Activated B cell treated with CpG ODN at 0.5 μM for 24 hours (primary cell): ENCODE results near the gene TCERG1L. TPM values are rescaled to one million over a fixed set of nuclear protein-coding genes. Genes with fewer than 3 reads are reported as not detected.
"Not testable (repeated sequence)": the region's sequence is repeated elsewhere in the genome, so short reads cannot be mapped to it uniquely, and the experiment has no call there.

Source experiments
- ATAC-seq: fragments of 200-7000 bp; cut with Tn5 transposase; one replicate; pipeline ENCODE4 v1.10.0; 2021; ENCODE audit warnings: low read depth, mild to moderate bottlenecking, moderate library complexity
- CTCF ChIA-PET: fragments of 350-600 bp; sonication (Branson Sonifier 250); formaldehyde crosslinking; loops from one replicate; lab custom pipeline; 2021; ENCODE audit warnings: antibody characterized with exemption; lab: Charles Lee
- POLR2A ChIA-PET: fragments of 350-600 bp; sonication (Branson Sonifier 250); formaldehyde crosslinking; loops from one replicate; lab custom pipeline; 2021; ENCODE audit warnings: antibody characterized with exemption; lab: Charles Lee
- DNase-seq: peaks from one replicate; pipeline ENCODE4 v3.0.0; 2022
- H3K27ac Mint-ChIP-seq: one replicate; pipeline ENCODE4 v1.8.0; 2020; ENCODE audit warnings: mixed read lengths
- H3K27me3 Mint-ChIP-seq: one replicate; pipeline ENCODE4 v1.8.0; 2021; ENCODE audit warnings: mixed read lengths
- H3K36me3 Mint-ChIP-seq: one replicate; pipeline ENCODE4 v1.8.0; 2021; ENCODE audit warnings: low read depth, mixed read lengths
- H3K4me1 Mint-ChIP-seq: one replicate; pipeline ENCODE4 v1.8.0; 2021; ENCODE audit warnings: mixed read lengths
- H3K4me3 Mint-ChIP-seq: one replicate; pipeline ENCODE4 v1.8.0; 2020; ENCODE audit warnings: mild to moderate bottlenecking, mixed read lengths
- H3K9me3 Mint-ChIP-seq: one replicate; pipeline ENCODE4 v1.8.0; 2020; ENCODE audit warnings: mixed read lengths
- intact Hi-C: fragments of 100-400 bp; cut with micrococcal nuclease; formaldehyde crosslinking; loops from one replicate; pipeline ENCODE4 v1.15.1; 2024
- total RNA-seq: library from RNA; stranded (reverse); gene quantifications from 2 replicates; pipeline ENCODE4 v1.2.3, GENCODE V29; 2022
- TF ChIP-seq, protein P1 (sequence below): fragments of 200-600 bp; IDR thresholded peaks from one replicate; pipeline ENCODE4 v1.8.0; 2022; ENCODE audit warnings: antibody characterized with exemption, mild to moderate bottlenecking

TCERG1L gene
- total RNA-seq, 1 donor from 2014 or later, result not detected

DNA sequence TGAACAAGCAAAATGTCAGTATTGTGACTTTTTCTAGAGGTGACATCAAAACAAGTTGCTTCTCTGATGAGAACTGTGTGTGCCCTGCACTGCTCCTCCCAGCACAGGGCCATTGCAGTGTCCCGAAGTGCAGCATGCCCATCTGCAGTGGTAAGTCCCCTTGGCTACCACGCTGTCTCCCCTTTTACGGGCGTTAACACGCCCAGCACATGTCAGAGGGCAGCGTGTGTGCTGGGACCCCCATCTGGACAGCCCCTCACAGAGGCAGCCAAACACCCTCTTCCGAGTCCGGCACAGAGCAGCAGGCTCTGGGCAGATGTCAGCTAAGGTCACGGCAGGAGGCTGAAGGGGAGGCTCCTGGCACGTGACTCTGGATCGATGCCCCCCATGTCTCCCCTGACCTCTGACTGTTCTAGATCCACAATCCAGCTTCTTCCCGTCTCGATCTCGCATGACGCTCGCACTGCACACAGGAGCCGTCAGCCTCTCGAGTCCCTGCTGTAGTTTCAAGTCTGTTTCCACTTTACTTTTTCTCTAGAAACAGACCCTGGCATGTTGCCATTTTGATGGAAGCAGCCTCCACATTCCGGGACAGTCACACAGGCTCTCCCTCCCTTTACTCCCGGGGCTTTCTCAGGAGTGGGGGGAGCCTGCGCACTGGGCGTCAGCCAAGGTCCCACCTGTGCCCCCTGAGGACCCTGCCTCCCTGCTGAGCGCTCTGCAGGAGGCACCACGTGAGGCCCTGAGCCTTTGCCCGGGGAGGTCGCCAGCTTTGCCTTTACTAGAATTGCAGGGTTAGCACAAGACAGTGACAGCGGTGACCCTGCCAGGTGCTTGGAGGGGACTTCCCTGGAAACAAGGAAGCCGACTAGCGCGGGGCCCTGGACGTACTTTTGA, 133.8 kb downstream of the TCERG1L start:
- Mint-ChIP-seq H3K36me3 (no peaks in the 10 kb centered on the region), H3K9me3 (no peaks in the 10 kb centered on the region), H3K27ac (no peak overlapping the region), H3K27me3 (no peaks in the 10 kb centered on the region), H3K4me3 (no peak overlapping the region), H3K4me1 (no peaks in the 10 kb centered on the region)
- TF ChIP-seq, protein P1, sequence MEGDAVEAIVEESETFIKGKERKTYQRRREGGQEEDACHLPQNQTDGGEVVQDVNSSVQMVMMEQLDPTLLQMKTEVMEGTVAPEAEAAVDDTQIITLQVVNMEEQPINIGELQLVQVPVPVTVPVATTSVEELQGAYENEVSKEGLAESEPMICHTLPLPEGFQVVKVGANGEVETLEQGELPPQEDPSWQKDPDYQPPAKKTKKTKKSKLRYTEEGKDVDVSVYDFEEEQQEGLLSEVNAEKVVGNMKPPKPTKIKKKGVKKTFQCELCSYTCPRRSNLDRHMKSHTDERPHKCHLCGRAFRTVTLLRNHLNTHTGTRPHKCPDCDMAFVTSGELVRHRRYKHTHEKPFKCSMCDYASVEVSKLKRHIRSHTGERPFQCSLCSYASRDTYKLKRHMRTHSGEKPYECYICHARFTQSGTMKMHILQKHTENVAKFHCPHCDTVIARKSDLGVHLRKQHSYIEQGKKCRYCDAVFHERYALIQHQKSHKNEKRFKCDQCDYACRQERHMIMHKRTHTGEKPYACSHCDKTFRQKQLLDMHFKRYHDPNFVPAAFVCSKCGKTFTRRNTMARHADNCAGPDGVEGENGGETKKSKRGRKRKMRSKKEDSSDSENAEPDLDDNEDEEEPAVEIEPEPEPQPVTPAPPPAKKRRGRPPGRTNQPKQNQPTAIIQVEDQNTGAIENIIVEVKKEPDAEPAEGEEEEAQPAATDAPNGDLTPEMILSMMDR, result no peak
- CTCF ChIA-PET, result no interaction called here
- POLR2A ChIA-PET, result no interaction called here
- DNase-seq, result no peak
- intact Hi-C loops, result no loop called here
- ATAC-seq, result no peak

DNA sequence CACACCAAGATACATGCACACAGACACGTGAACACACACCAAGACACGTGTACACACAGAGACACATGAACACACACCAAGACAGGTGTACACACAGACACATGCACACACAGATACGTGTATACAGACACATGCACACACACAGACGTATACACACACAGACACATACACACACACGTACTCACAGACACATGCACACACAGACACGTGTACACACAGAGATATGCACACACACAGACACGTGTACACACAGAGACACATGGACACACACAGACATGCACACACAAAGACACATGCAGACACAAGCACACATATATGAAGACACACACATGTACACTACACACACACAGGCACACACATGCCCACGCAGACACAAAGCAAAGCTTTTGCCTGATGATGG, 134.6 kb downstream of the TCERG1L start:
- intact Hi-C loops, result no loop called here
- ATAC-seq, result no peak
- Mint-ChIP-seq H3K4me3 (no peak overlapping the region), H3K27ac (no peak overlapping the region), H3K9me3 (no peaks in the 10 kb centered on the region), H3K4me1 (no peaks in the 10 kb centered on the region), H3K27me3 (no peaks in the 10 kb centered on the region), H3K36me3 (no peaks in the 10 kb centered on the region)
- TF ChIP-seq, protein P1, result no peak
- ChIA-PET POLR2A (no interaction called here), CTCF (no interaction called here)
- no peak for DNase-seq

DNA sequence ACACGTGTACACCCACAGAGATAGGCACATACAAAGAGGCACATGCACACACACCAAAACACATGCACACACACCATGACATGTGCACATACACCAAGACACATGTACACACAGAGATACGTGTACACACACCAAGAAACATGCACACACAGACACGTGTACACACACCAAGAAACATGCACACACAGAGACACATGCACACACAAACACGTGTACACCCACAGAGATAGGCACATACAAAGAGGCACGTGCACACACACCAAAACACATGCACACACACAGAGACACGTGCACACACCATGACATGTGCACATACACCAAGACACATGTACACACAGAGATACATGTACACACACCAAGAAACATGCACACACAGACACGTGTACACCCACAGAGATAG, 135.2 kb downstream of the TCERG1L start:
- H3K27me3 Mint-ChIP-seq, H3K36me3 Mint-ChIP-seq, H3K4me3 Mint-ChIP-seq, CTCF ChIA-PET, H3K4me1 Mint-ChIP-seq, H3K9me3 Mint-ChIP-seq, intact Hi-C loops, POLR2A ChIA-PET, DNase-seq, ATAC-seq, H3K27ac Mint-ChIP-seq: not testable (repeated sequence)

DNA sequence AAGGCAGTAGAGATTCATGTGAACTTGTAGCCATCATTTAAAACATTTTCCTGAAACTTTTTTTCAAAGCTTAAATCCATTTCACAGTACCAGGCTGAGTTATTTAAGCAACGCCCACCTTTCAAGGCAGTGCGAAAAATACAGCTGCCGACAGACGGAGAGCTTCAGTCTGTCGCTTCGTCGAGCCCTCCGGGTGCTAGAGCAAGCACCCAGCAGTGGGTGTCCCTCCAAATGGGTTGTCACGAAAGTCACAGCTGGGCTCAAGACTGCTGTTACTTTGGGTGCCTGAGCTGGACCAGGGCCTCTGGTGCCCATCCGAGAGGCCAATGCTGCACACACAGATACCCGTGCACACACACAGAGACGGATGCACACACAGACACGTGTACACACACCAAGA, 135.6 kb downstream of the TCERG1L start:
- TF ChIP-seq, protein P1, result no peak
- intact Hi-C loops, result no loop called here
- Mint-ChIP-seq H3K36me3 (no peaks in the 10 kb centered on the region), H3K27me3 (no peaks in the 10 kb centered on the region), H3K4me1 (no peaks in the 10 kb centered on the region), H3K27ac (no peak overlapping the region), H3K4me3 (no peak overlapping the region), H3K9me3 (no peaks in the 10 kb centered on the region)
- ChIA-PET POLR2A (no interaction called here), CTCF (no interaction called here)
- DNase-seq (no peak), ATAC-seq (no peak)

DNA sequence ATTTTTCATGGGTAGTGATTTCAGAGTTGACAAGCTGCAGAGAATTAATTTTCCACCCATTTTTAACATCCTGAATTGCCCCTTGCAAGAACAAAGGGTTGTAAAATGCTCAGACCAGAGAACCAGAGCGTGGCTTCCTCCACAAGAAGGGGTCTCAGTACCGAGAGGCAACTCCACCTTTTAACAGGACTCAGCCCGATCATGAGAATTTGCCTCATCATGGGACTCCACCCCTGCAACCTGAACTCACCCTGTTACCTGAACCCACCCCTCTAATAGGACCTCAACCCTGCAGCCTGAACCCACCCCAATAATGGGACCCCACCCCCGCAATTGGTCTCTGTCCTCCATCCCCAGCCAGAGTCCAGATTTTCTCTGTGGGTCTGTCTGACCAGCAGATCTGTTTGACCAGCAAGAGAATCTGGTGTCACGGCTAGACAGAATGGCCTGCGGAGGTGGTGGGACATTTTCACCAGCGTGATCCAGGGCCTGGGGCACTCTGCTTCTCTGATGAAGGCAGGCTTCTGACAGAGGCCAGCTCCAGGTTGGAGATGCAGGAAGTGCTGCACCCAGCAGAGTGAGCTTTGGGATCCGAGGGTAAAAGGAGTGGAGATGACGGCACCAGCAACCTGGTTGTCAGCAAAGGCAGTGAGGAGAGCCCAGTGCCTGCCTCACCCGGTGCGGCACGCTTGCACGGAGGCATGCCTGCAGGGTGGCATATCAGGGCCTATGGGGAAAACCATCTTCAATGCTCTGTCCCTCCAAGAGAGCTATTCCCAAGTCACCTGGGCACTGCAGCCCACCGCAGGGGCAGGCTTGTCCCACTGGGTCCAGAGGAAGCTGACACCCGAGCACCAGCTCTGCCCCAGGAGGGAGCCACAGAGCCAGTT, 136.6 kb downstream of the TCERG1L start:
- POLR2A ChIA-PET, result no interaction called here
- Mint-ChIP-seq H3K27ac (no peak overlapping the region), H3K36me3 (no peaks in the 10 kb centered on the region), H3K4me1 (no peaks in the 10 kb centered on the region), H3K9me3 (no peaks in the 10 kb centered on the region), H3K4me3 (no peak overlapping the region), H3K27me3 (no peaks in the 10 kb centered on the region)
- ATAC-seq (no peak), DNase-seq (no peak)
- intact Hi-C loops, result no loop called here
- TF ChIP-seq, protein P1, result no peak
- CTCF ChIA-PET, result no interaction called here
